Loucy (cell line): ENCODE results near the gene SASH1.

ENCODE experiments used
- H2AFZ ChIP-seq: fragments of 200-600 bp; sonication (generic); 2 replicates; pipeline ENCODE4 v1.6.0; 2016; ENCODE audit warnings: antibody characterized with exemption, mild to moderate bottlenecking, low read length, moderate library complexity
- H3F3A ChIP-seq: fragments of 200-600 bp; 2 replicates; pipeline ENCODE4 v1.6.0; 2016; ENCODE audit warnings: antibody characterized with exemption, low read depth, mild to moderate bottlenecking
- H3K27me3 ChIP-seq: fragments of 200-600 bp; sonication (generic); 2 replicates; pipeline ENCODE4 v1.6.1; 2014; ENCODE audit warnings: low read length, mild to moderate bottlenecking; ENCODE audit not compliant: insufficient read depth, poor library complexity, severe bottlenecking
- H3K36me3 ChIP-seq: fragments of 200-600 bp; sonication (generic); 2 replicates; pipeline ENCODE4 v1.6.1; 2016; ENCODE audit warnings: low read length; ENCODE audit not compliant: insufficient read depth
- H3K4me1 ChIP-seq: fragments of 200-600 bp; sonication (generic); 2 replicates; pipeline ENCODE4 v1.5.1; 2014; ENCODE audit warnings: low read length, mild to moderate bottlenecking; ENCODE audit not compliant: insufficient read depth, poor library complexity, severe bottlenecking
- H3K4me2 ChIP-seq: fragments of 200-600 bp; sonication (generic); 2 replicates; pipeline ENCODE4 v1.6.0; 2014; ENCODE audit warnings: antibody characterized with exemption, low read length, low read depth, mild to moderate bottlenecking; ENCODE audit not compliant: poor library complexity, severe bottlenecking
- H3K4me3 ChIP-seq: fragments of 200-600 bp; sonication (generic); 2 replicates; pipeline ENCODE4 v1.5.1; 2014; ENCODE audit warnings: low read length, mild to moderate bottlenecking, mixed read lengths; ENCODE audit not compliant: poor library complexity, severe bottlenecking
- H3K79me2 ChIP-seq: fragments of 200-600 bp; sonication (generic); 2 replicates; pipeline ENCODE4 v1.6.1; 2014; ENCODE audit warnings: low read length; ENCODE audit not compliant: insufficient read depth
- H3K9ac ChIP-seq: fragments of 200-600 bp; sonication (generic); 2 replicates; pipeline ENCODE4 v1.6.0; 2014; ENCODE audit warnings: mild to moderate bottlenecking, low read depth, low read length, moderate library complexity; ENCODE audit not compliant: poor library complexity, severe bottlenecking
- H3K9me2 ChIP-seq: fragments of 200-600 bp; sonication (generic); replicated peaks from 2 replicates; pipeline ENCODE4 v1.6.1; 2016; ENCODE audit warnings: low read depth, low read length, mixed read lengths
- H3K9me3 ChIP-seq: fragments of 200-600 bp; sonication (generic); 2 replicates; pipeline ENCODE4 v1.6.1; 2014; ENCODE audit warnings: mild to moderate bottlenecking, antibody characterized with exemption, low read length, low read depth; ENCODE audit not compliant: insufficient read depth
- H4K20me1 ChIP-seq: fragments of 200-600 bp; sonication (generic); 2 replicates; pipeline ENCODE4 v1.6.0; 2014; ENCODE audit warnings: antibody characterized with exemption, low read length, mild to moderate bottlenecking; ENCODE audit not compliant: insufficient read depth, poor library complexity, severe bottlenecking
- EZH2phosphoT487 ChIP-seq: fragments of 200-600 bp; IDR thresholded peaks from 2 replicates; pipeline ENCODE4 v1.6.1; 2018; ENCODE audit warnings: antibody characterized with exemption, mild to moderate bottlenecking, moderate library complexity, borderline replicate concordance
- TF ChIP-seq, protein P1 (sequence below): fragments of 200-600 bp; sonication (generic); conservative IDR thresholded peaks from 2 replicates; pipeline ENCODE4 v1.5.1; 2014; ENCODE audit warnings: mild to moderate bottlenecking, antibody characterized with exemption, low read length

Gene SASH1

DNA sequence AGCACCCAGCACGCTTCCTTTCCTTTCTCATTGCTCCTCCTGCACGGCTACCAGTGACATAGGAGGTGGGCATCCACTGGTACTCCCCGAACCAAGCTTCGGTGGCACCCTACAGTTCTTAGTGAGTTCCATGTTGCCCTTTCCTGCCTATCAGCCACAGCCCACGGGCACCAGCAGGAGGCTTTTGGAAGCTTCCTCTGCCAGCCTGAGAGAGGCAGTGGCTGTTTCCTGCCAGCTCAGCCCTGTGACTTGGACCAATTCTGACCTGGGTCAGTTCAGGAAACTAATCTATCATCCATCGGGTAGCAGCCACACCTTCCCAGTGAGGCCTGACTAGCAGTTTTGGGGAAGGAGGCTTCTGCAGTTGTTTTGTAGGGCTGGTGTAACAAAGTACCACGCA lies 227.8 kb downstream of the SASH1 start:
- Histone ChIP-seq H3K9ac (no peak overlapping the region), H3K9me2 (no peaks in the 10 kb centered on the region)
- TF ChIP-seq, protein P1, sequence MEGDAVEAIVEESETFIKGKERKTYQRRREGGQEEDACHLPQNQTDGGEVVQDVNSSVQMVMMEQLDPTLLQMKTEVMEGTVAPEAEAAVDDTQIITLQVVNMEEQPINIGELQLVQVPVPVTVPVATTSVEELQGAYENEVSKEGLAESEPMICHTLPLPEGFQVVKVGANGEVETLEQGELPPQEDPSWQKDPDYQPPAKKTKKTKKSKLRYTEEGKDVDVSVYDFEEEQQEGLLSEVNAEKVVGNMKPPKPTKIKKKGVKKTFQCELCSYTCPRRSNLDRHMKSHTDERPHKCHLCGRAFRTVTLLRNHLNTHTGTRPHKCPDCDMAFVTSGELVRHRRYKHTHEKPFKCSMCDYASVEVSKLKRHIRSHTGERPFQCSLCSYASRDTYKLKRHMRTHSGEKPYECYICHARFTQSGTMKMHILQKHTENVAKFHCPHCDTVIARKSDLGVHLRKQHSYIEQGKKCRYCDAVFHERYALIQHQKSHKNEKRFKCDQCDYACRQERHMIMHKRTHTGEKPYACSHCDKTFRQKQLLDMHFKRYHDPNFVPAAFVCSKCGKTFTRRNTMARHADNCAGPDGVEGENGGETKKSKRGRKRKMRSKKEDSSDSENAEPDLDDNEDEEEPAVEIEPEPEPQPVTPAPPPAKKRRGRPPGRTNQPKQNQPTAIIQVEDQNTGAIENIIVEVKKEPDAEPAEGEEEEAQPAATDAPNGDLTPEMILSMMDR = no peak
- no peak for TF ChIP-seq EZH2phosphoT487

GRCh38 chr6:148572676-148573335 lies 230.2 kb downstream of the SASH1 start:
- no peaks in the 10 kb centered on the region for H4K20me1 ChIP-seq
- TF ChIP-seq, protein P1 = no peak
- no peak for TF ChIP-seq EZH2phosphoT487
- no peak overlapping the region for H3K4me3 ChIP-seq
- H3K36me3 ChIP-seq = no peaks in the 10 kb centered on the region
- no peaks in the 10 kb centered on the region for H3F3A ChIP-seq
- no peak overlapping the region for H3K4me2 ChIP-seq
- H3K9me3 ChIP-seq = no peaks in the 10 kb centered on the region
- H3K9ac ChIP-seq = no peak overlapping the region
- no peak overlapping the region for H2AFZ ChIP-seq
- H3K27me3 ChIP-seq = no peaks in the 10 kb centered on the region
- H3K4me1 ChIP-seq = no peaks in the 10 kb centered on the region
- no peaks in the 10 kb centered on the region for H3K9me2 ChIP-seq
- H3K79me2 ChIP-seq = no peaks in the 10 kb centered on the region

More for the DNA sequence above, 227.8 kb downstream of the SASH1 start:
- Histone ChIP-seq H3K4me1 (no peaks in the 10 kb centered on the region), H3K9me3 (no peaks in the 10 kb centered on the region), H3K79me2 (no peaks in the 10 kb centered on the region), H3K4me3 (no peak overlapping the region), H3K4me2 (no peak overlapping the region), H3K27me3 (no peaks in the 10 kb centered on the region), H4K20me1 (no peaks in the 10 kb centered on the region), H3F3A (no peaks in the 10 kb centered on the region), H3K36me3 (no peaks in the 10 kb centered on the region), H2AFZ (peak overlapping the region; percentile 7)

DNA sequence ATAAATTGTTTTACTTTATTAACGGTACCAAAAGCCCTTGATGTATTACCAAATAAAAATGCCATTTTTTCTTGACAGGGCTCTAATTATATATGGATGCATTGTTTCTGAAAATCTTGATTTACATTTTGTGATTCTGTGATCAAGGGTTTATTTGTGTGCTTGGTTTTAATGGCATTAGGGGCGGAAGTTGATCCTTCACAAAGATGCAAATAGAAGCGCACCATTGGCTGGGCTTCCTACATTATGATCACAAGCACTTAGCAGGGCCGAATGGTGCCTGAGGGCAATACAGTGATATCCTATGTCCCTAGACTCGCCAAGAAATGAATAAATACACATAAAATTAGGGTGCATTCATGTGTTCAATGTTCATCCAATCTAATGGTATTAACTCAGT lies 231.3 kb downstream of the SASH1 start:
- Histone ChIP-seq H3K9ac (no peak overlapping the region), H3K4me3 (no peak overlapping the region), H3F3A (no peaks in the 10 kb centered on the region), H2AFZ (no peak overlapping the region), H3K9me3 (no peaks in the 10 kb centered on the region), H4K20me1 (no peaks in the 10 kb centered on the region), H3K27me3 (no peaks in the 10 kb centered on the region), H3K36me3 (no peaks in the 10 kb centered on the region), H3K4me1 (no peaks in the 10 kb centered on the region), H3K4me2 (no peak overlapping the region), H3K9me2 (no peaks in the 10 kb centered on the region), H3K79me2 (no peaks in the 10 kb centered on the region)
- TF ChIP-seq EZH2phosphoT487 = no peak
- TF ChIP-seq, protein P1 = no peak
